ENCODE measurements around the gene CDC42BPB.

DNA sequence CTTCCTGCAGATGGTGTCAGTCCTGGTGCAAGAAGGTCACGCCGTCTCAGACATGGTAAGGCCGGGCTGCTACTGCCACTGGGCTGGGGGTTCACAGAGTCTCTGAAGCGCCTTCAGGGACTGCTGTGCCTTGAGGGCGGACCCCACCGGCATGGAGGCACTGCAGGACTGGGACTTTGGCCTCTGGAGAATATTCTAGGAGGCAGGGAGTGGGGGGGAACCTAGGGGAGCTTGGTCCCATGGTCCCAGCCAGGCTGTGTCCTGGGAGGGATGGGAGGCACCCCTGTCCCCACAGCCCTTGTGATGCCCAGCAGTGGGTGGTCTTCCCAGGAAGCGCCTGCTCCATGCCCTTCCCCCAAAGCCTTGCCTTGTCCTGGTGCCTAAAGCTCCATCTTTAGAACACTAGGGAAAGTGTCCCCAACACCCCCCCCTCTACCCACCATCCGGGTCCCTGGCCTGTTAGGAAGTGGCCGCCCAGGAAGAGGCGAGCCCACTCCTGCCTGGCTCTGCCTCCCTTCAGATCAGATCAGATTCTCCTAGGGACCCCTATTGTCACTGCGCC is 133.3 kb downstream of the CDC42BPB start:
- TF ChIP-seq, protein P1, sequence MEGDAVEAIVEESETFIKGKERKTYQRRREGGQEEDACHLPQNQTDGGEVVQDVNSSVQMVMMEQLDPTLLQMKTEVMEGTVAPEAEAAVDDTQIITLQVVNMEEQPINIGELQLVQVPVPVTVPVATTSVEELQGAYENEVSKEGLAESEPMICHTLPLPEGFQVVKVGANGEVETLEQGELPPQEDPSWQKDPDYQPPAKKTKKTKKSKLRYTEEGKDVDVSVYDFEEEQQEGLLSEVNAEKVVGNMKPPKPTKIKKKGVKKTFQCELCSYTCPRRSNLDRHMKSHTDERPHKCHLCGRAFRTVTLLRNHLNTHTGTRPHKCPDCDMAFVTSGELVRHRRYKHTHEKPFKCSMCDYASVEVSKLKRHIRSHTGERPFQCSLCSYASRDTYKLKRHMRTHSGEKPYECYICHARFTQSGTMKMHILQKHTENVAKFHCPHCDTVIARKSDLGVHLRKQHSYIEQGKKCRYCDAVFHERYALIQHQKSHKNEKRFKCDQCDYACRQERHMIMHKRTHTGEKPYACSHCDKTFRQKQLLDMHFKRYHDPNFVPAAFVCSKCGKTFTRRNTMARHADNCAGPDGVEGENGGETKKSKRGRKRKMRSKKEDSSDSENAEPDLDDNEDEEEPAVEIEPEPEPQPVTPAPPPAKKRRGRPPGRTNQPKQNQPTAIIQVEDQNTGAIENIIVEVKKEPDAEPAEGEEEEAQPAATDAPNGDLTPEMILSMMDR (IDR thresholded peaks at IDR 0.05), result no peak
- TF ChIP-seq POLR2AphosphoS5 (IDR thresholded peaks at IDR 0.05) (no peak), POLR2A (IDR thresholded peaks at IDR 0.05) (no peak)

All from suprapubic skin (tissue), 4 donors.